GM18873 (cell line): Measurements from ENCODE around the gene RNF217.
"Not testable (repeated sequence)": the region's sequence is repeated elsewhere in the genome, so short reads cannot be mapped to it uniquely, and the experiment has no call there.

ENCODE experiments used
- ATAC-seq: cut with Tn5 transposase; IDR thresholded peaks from one replicate; pipeline ENCODE4 v1.9.1; 2021; ENCODE audit warnings: mild to moderate bottlenecking, moderate library complexity, moderate number of reproducible peaks; ENCODE audit not compliant: unreplicated experiment, low FRiP score

The RNF217 gene

DNA sequence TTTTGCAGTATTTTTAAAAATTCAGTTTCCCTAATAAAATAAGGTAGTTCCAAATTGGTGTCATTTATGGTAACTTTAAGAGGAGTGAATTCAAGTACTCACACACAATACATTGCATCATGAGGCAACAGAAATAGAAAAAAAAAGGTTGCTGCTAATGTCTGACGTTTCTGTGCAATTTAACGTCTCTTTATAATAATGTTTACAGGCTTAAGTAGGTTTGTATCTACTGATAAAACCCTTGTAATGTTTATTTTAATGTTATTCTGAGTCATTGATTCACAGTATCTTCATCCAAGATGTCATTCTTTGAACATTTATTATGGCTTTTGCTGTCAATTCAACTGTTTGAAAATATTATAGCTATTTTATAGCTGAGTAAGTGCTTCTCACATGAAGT, 86.0 kb downstream of the RNF217 start:
- no peak for ATAC-seq

DNA sequence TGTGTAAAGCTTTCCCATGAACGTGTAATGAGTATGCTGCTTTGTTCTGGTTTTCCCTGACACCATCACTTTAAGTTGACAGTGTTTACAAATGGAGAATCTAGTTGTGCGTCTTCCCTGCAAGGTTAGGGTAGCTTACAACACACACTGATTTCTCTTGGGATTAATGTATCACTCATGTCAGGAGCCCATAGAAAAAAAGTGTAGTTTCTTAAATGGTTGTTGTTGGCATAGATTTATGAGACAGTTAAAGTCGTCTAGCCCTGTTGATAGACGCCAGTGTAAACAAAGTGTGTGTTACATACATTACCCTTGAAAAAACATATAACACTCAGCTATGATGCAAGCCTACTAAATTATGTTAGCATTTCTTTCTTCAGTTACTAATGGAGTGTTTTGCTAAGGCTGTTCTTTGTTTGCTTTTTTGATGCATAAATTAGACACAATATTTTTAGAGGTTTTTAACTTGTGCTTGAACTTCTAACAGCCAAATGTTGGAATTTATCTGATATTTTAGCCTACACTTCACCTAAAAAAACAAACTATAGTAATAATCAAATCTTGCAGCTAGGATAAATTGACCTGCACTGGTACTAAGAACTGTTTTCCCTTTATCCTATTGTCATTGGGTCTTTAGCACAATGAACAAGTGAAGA, 88.6 kb downstream of the RNF217 start:
- no peak for ATAC-seq

DNA sequence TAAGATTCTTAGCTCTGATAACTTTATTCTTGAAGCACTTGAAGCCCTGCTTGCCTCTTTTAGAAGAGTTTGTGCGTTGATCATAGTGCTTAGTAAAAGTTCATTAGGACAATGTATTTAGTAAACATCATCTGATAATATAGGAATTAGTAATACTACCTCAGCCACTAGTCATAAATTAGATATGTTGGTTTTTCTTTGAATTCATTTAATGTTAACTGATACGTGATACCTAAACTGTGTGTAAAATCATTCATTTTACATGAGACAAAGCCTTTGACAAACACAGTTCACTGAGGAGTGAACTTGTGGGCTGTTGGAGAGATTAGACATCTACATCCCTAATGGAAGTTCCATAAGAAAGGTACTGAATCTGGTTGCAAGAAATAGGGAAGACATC, 91.6 kb downstream of the RNF217 start:
- no peak for ATAC-seq

DNA sequence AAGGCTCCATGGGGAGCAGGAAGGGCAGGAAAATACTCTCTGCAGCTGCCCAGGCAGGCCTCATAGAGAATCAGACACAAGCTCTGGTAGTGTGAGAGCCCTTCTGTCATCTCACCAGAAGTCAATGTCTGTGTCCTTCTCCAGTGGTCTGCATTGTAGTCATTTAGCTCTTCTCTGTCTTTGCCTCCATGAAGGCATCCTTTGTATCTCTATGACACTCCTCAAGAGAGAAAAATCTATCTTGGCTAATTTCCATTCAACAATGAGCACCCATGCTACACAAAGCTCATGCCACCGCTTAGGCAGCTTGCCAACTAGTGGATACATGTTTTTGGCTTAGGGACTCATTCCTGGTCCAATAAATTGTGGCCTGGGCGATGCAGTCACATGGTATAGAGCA, 92.1 kb downstream of the RNF217 start:
- ATAC-seq = no peak

DNA sequence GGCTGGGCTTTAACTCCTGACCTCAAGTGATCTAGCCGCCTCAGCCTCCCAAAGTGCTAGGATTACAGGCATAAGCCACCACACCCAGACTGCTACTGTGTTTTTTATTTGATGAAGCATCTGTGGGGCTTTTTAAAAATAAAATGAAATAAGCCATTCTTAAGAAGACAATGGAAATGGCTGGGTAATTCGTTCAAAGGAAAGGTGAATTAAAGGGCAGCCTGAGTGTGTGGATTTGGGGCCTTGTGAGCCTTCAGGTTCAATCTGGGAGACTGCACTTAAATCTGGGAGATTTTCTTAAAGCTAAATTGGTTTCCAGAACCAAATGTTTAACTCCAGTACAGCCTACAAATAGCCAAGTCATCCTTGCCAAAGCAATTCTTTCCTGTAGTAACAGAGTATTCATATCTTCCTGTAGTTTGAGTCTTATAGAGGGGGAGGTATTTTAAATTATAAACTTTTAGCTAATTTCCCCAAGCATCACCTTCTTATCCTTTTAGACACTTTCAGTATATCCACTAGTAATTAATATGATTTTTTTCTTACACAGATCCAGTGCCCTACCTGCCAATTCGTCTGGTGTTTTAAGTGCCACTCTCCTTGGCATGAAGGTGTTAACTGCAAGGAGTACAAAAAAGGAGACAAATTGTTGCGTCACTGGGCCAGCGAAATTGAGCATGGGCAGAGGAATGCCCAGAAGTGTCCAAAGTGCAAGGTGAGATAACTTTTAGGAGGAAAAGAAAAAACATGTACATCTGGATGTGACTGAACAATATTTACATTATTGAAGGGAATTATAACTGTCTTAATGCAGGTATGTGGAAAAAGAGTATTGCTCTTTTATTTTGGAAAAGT, 95.4 kb downstream of the RNF217 start:
- ATAC-seq = no peak

DNA sequence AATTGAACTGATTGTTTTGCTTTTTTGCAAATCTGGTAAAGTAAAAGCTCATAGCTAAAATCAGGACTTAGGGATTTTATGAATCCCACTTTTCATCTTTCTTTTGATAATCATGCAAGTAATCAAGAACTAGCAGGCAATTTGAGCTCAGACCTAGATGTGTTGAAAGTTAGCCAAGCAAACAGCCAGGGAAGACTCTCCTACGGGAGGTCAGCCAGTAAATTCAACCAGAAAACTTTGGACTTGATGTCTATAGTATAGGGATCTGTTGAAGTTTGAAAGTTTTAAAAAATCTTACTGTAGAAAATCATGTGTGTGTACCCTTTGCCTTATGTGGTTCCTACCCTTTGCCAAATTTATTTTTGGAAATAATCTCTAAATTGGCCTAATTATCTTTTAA, 96.3 kb downstream of the RNF217 start:
- ATAC-seq = no peak

DNA sequence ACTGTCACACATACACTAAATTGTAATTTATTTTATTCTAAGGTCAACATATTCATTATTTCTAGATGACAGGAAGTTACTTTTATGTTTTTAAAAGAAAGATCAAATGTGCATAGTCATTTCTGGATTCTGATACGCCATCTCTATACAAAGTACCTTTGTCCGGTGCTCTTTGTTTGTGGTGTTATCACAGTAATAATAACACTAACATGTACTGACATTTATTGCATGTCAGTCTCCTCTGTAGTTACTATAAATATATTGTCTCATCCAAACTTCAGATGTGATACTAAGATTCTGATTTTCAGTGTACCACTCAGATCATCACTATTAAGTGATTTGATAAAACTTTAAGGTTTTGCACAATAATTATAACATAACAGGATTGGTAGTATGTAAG, 101.1 kb downstream of the RNF217 start:
- ATAC-seq = no peak

DNA sequence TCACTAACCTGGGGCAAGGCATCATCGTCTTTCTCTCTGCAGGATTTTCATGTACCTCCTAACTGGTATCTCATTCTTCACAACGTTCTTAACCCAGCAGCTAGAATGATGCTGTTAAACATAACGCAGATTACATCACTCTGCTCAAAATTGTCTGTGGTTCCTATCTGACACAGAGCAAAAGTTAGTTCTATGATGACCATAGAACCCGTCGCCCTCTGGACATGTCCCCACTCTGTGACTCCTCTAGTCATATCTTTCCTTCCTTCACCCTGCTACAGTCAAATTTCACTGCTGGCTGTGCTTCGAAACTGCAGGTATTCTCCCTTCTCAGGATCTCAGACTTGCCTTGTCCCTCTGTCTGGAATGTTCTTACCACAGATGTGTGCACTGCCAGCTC, 103.9 kb downstream of the RNF217 start:
- no peak for ATAC-seq

DNA sequence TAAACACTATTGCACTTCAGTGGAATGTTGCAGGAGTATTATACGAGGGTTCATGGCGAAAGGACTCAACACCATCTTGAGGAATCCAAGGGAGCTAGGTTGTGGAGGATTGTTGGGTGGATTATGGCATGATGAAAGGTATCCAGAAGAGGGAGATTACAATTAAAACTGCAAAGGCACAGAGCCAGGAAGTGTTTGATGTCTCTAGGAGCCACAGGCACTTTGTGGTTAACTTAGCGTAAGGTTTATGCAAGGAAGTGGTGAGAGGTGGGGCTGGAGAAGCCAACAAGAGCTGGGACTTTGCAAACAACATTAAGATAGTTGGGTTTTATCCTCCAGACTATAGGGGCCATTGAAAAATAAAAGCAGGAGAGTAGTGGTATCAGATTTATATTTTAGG, 104.7 kb downstream of the RNF217 start:
- ATAC-seq = no peak

DNA sequence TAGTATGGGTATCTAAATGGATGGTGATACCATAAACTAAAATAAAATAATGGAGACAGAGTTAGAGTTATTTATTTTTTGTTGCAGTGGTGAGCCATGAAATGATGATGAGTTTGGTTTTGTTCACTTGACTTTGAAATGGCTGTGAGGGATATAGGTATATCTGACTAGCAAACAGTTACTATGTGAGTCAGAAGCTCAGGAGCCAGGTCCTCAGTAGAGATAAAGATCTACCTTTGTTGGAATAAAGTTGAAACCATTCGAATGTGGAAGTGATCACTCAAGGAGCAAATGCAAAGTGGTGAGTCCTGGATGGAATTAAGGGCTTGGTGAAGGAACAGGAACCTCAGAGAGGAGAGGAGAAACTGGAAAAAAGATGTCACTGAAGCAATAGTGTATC, 105.3 kb downstream of the RNF217 start:
- ATAC-seq = no peak

DNA sequence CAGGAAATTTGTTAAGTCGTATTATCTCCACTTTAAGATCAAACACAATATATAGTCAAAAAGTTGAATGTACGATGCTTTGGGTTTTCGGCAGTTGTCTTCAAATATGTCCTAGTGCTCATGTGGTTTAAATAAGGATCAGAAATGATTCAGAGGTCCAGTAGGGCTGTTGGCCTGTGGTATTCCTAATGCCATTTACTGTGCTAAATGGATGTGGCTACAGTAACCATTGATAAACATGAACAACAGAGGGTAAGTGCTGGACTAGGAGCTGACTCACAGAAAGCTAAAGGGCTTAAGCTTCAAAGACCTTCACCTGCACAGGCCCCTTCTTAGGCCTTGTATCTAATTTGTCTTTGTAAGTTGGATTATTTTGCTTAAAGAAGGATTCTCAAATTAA, 110.8 kb downstream of the RNF217 start:
- no peak for ATAC-seq

DNA sequence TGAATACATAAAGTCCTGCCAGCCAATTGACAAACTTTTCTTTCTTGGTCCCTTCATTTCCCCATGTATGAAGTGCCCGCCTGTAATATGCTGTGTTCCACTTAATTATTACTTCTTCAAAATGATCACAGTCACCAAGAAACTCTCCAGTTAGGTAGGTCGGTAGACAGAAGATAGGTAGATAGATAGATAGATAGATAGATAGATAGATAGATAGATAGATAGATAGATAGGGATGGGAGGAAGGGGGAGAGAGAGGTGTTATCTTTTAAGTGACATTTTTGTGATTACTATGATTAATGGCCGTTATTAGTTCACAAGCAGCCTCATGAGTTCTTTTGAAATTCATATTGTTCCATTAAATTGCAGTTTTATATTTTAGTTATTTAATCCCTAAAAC, 111.9 kb downstream of the RNF217 start:
- ATAC-seq = no peak

DNA sequence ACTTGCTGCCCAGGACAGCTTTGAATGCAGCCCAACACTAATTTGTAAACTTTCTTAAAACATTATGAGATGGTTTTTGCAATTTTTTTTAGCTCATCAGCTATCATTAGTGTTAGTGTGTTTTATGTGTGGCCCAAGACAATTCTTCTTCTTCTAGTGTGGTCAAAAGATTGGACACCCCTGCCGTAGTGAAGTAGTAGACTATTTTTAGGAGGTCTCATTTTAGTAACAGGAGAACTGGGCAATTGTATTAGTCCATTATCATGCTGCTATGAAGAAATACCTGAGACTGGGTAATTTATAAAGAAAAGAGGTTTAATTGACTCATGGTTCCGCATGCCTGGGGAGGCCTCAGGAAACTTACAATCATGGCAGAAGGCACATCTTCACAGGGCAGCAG, 112.8 kb downstream of the RNF217 start:
- ATAC-seq = not testable (repeated sequence)

DNA sequence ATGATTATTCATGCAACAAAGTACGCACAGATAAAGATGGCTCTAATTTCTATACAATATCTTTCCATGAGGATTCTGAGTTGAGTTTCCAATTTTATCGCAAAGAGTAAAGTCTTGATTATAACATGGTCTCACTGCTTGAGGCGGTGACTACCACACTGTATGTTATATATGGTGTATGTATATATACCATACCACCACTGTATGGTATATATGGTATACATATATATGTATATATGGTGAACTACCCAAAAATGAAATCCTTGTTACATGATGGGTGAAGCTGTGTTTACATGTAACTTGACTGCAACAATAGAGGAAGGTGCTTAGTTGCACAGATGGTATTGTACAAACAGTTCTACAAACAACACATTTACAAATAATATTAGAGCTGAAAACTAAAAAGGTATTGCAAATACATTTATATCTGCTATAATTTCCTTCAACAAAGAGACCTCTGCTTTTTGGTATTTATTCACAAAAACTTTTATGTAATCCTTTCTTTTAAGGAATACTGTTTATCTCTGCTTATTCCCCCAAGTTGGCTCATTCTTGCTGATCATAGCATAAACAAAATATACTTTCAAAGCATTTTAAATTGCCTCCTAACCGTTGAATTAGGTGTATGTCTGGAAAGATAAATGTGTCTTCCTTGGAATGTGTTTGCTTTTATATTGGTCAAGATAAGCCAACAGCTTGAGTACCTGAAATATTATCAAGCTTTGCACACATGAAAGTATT, 113.7 kb downstream of the RNF217 start:
- ATAC-seq = no peak

DNA sequence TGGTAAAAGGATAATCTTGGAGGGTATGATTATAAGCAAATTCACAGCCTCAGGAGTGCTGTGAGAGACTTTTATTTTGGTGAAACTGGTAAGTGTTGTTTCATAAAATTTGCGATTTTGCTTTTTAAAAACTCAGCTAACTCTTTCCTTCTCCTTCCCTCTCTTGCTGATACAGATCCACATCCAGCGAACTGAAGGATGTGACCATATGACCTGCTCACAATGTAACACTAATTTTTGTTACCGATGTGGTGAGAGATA, 114.2 kb downstream of the RNF217 start:
- ATAC-seq = no peak

DNA sequence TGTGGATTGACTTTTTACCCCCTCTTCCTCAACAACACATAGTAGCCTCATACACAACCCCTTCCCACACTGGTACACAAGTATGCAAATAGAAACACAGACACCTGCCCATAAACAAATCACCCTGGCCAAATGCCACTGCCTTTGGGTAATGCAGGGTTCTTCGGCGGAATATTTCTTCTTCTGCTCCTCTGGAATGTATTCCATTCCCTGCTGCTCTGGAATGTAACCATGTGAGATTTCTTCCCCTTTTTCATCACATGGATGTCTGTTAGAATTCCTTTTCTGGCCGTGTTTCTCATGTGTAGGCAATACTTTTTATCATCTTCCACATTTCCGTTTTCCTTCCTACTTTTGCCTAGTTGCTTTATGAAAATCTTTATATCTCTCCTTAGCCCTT, 115.2 kb downstream of the RNF217 start:
- ATAC-seq = no peak

DNA sequence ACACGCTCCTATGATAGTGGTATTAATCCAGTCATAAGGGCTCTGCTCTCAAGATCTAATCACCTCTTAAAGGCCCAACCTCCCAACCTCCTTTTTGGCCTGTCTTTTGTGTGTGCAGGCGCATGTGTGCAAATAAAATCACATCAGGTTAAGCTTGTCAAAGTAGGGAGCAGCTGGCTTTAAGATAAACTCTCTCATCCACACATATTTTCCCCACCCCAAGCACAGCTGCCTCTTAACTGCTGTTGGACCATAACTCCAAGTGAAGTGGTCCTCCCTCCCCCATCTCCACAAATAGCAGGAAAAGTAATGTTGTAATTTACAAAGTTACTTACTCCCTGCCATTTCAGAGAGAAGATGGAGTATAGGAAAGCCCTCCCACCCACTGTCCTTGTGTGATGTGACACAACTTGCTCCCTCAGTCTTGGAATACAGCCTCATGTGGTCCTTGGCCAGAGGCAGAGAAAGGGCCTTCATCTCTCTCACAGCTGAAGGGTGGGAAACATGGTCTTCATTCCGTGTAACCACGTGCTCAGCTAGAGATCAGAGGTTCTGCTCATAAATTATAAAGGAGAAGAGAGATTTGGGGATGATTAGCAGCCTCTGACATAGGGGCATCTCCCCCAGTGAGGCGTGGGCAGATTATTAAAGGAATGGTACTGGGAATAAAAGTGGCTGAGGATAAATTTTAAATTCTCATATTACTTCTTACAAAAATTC, 116.5 kb downstream of the RNF217 start:
- ATAC-seq = no peak

DNA sequence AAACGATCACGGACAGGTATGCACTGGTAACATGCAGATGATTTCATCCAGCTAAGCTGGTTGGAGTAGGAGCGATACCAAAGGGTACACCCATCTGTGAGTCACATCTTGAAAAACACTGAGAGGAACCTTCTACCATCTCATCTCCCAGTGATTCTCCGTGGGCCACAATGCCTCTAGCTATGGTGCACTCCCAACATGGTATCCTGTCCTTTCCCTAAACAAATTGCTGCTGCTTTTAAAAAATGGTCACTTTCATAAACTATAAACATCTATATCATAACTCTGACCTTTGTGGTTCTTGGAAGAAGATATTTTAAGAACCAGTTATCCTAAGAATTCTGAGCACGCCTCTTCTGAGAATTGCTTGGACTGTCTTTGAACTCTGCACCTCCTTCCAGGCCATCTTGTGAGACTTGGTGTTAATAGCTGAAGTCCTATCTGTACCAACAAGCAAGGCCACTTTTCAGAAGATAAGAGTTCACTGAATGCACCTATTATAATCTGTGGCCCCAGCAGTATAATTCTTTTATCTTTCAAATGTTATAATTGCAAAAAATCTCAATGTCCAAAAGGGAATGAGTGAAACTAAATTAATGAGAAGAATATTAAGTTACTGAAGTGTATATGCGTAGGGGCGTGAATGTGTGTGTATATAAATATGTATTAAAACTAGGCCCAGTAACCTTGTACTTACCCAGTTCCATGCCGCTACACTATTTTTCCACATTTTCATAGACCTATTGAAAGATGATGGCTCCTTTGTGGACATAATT, 120.9 kb downstream of the RNF217 start:
- ATAC-seq = no peak

DNA sequence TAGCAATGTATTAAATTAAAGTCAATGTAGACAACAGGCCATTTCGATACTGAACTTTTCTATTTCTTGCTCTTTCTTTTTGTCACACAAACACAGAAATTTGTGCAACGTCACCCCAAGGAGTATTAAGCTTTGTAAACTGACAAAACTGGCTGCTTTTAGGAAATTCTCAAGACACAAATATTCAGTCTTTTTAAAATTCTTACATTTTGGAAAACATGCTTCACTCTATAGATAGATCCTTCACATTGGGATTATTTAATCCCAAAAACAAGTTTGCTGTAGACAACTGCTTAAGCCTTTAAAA, 121.4 kb downstream of the RNF217 start:
- ATAC-seq = no peak

DNA sequence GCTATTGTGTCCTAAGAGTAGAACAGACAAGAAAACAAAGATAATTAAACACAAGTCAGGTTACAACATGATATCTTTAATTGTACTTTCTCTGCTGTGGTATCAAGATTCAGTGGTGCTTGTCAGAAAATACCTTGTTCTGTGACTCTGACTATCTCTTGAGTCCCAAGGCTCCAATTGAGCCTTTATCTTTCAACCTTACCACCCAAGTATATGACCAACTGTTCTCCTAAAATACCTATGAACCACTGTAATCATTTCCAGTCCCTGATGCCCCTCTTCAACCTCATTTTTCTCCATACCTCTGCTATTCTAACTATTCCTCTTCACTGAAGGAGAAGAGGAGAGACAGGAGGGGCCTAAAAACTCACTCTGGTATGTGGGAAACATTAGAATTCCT, 124.5 kb downstream of the RNF217 start:
- ATAC-seq = no peak

DNA sequence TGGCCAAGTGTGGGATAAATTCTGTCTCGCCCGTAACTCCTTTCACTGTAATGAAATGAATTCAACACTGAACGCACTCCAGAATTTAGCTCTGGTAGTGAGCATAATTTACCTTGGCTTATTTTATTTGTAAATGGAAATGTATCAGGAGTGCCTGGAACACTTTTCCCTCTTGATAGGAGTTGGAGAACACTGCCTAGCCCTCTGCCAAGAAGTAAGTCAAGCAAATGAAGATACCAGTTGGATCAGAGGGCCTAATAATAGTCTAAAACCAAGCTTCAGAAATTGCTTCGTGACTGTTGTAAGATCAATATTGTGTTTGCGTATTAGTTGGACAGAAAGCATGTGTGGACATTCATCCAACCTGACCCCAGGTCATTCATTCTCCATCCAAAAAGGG, 126.7 kb downstream of the RNF217 start:
- no peak for ATAC-seq
